NCI-H748 treated with DMSO at 0.1 percent for 48 hours (cell line): Measurements from ENCODE around the gene LMTK3.
A peak's percentile ranks its signal among the peaks of the same experiment; 100 is the strongest.
"Not testable (repeated sequence)": the region's sequence is repeated elsewhere in the genome, so short reads cannot be mapped to it uniquely, and the experiment has no call there.

Source experiments
- DNase-seq: peaks from one replicate; lab custom pipeline; 2025; lab: John Stamatoyannopoulos, UW

The LMTK3 gene

DNA sequence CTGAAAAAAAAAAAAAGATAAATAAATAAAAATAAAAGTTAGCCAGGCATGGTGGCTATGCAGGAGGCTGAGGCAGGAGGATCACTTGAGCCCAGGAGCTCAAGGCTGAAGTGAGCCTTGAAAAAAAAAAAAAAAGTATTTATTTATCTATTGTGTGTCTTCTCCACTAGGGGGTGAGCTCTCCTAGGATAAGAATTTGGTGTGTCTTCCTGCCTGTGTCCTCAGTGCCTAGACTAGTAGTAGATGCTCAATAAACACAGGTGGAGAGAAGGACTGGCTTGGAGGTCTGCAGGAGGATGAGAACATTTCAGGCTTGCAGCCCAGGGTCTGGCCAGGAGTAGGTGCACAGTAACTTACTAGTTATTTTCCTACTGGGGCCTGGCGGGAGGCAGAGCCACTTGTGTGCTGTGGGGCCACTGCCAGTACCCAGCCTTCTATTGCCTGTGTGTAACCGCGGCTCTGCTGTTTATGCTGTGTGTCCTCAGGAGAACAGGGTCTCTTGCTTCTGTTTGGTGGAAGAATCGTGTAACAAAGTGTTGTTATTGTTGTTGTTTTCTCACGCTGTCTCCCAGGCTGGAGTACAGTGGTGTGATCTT lies 5.4 kb downstream of the LMTK3 start:
- DNase-seq = peak; percentile 59

GRCh38 chr19:48502350-48503018 lies 9.2 kb downstream of the LMTK3 start:
- no peak for DNase-seq

GRCh38 chr19:48501494-48502349 lies 9.9 kb downstream of the LMTK3 start:
- DNase-seq = peak; percentile 98

DNA sequence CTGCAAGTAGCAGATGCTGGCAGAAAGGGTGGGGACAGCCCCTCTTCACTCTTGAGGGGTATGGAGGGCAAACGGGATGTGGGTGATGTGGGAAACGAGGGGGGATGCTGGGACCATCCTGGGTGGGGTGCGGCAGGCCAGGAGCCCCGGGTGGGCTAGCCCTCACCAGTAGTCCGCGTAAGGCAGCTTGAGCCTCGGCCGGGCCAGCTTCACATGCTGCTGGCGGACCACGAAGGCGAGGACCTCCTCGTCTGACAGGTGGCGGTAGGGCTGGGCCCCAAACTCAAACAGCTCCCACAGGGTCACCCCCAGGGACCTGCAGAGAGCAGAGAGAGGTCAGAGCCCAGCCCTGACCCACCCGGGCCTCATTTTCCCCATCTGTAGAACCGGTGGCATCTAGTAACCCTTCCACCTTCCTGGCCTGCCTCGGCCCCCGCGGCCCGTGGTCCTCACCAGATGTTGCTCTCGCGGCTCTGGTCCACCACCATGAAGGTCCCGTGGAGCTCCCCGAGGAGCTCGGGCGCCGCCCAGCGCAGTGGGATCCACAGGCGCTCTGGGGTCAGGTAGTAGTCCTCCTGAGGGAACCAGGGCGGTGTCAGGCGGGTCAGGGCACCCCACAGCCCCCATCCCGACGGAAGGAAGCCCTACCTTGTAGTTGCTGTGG lies 10.7 kb downstream of the LMTK3 start:
- DNase-seq = no peak

GRCh38 chr19:48499316-48500090 lies 12.1 kb downstream of the LMTK3 start:
- no peak for DNase-seq

DNA sequence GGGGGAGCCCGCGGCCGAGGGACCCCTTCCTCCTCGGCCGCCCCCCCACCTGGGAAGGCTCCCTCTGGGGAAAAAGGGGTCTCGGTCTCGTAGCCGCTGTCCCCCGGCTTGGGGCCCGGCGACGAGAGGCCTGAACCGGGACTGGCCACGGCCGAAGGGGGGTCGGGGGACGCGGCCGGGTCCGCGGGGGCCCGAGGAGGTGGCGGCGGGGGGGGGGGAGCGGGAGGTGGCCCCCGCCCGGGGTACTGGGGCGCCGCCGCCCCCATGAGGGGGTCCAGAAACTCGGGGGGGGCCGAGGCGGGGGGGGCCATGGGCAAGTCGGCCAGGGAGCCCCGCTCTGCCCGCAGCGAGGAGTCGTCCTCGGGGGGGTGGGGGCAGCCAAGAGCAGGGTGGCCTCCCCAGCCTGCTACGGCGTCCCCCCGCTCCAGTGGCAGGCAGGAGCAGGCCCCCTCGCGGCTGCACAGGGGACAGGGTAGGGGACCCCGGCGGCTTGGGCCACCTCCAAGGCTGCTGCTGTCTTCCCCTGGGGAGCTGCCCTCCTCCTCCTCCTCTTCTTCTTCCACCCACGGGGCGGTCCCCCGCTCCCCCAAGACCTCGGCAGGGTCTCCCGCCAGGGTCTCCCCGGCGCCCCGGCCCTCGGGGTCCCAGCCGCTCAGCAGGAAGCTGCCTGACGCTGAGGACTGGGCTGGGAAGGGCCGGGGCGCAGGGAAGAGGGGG lies 12.9 kb downstream of the LMTK3 start:
- no peak for DNase-seq

DNA sequence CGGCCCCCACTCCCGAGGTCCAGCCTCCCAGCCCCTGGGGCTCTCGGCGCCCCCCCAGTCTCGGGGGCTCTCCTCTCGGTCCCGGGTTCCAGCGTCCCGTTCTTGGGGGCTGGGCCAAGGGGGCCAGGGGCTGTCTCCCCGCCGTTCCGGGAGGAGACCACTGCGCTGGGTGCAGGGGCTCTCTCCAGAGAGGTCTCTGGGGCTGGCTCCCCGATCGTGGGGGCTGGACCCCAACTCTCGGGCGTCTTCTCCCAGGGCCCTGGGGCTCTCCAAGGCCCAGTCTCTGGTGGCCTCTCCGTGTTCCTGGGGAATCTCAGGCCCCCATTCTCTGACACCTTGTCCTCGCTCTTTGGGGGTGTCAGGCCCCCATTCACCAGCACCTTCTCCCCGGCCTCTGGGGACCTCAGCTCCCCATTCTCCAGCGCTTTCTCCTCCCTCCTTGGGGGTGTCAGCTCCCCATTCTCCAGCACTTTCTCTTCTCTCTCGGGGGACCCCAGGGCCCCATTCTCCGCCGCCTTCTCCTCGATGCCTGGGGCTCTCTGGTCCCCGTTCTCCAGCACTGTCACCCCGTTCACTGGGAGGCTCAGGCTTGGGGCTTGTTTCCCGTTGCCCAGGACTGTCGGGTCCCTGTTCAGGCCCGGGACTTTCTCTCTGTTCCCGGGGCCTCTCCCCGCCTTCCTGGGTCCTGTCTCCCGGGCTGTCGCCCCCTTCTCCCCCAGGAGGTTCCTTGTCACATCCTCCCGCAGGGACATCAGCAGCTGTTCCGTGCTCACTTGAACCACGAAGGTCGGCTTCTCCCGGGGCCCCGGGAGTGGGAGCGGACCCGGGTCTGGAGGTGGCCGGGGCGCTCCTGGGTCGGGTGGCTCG lies 13.7 kb downstream of the LMTK3 start:
- DNase-seq = no peak

DNA sequence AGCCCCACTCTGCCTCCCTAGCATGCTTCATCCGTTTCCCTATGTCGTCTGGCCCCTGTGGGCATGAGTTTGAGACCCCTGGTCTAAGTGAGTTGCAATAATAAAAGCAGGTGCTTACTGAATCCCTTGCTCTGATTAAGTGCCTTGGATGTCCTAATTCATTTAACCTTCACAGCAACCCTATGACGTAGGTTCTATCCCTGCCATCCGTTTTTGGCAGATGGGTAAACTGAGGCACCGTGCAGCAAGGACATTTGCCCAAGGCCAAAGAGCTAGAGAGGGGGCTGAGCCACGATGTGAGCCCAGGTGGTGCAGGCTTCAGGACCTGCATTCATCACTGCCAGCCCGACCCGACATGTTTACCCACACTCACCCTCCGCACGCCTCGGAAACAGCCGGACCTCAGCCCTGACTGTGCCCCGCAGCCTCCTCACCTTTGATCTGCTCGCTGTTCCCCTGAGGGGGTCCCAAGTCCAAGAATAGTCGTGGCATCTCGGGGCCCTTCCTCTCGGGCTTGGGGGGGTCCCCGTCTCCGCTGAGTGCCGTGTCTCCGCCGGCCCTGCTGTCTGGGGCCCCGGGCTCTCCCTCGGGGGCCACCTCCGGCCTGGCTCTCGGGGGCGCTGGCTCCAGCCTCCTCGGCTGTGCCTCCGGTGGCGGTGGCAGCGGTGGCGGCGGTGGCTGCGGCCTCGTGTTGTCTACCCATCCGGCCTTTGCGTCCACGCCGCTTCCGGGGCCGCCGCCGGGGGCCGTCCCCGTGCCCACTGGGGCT lies 14.5 kb downstream of the LMTK3 start:
- DNase-seq = no peak

- no peak for DNase-seq
Observed at GRCh38 chr19:48495396-48495795, 16.2 kb downstream of the LMTK3 start.

DNA sequence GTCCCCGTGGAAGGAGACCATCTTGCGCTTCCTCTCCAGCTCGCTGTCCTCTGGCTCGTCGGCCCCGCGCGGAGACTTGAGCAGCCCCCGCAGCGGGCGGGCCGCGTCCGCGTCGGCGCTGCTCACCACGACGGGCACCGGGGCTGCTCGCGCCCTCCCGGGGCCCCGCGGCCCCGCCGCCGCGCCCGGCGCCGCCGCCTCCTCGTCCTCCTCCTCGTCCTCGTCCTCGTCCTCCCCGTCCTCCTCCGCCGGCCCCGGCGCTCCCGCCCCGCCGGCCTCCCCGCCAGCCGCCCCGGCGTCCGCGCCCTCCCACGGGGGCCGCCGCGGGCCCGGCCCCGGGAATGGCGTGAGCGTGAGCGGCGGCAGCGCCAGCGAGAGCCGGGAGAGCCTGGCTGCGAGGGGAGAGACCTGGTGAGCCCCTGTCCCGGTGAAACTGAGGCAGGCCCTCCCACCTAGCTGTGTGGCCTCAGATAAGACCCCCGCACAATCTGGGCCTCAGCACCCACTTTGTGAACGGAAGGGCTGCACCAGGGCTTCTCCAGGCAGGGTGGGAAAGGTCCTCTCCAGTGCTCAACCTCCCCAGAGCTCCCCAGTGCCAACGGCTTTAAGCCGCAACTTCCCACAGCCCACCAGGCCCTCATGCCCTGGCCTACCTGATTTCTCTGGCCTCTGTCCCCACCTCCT lies 17.8 kb downstream of the LMTK3 start:
- no peak for DNase-seq

DNA sequence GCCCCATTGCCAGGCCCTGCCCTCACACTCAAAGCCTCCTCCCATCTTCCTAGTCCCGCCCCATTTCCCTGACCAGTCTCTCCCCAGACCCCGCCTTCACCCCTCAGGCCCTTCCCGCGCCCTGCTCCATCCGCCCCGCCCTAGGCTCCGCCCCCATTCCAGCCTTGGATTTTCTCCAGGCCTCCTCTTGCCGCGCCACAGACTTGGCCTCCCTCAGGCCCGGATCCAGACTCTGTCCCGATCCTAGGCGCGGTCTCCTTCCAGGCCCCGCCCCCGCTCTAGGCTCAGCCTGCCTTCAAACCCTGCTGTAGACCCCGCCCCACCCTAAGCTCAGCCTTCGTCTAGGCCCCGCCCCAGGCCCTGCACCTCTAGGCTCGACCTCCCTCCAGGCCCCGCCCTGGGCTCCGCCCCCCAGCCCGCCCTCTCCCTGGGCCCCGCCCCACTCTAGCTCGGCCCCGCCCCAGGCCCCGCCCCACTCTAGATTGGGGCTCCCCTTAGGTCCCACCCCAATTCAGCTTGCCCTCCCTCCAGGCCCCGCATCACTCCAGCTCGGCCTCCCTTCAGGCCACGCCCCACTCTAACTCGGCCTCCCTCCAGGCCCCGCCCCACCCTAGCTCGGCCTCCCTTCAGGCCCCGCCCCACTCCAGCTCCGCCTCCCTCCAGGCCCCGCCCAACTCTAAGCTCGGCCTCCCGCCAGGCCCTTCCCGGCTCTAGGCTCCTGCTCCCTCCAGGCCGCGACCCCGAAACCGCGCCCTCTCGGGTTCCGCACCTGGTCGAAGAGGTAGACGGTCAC lies 18.5 kb downstream of the LMTK3 start:
- DNase-seq = peak; percentile 99

GRCh38 chr19:48491793-48492123 lies 19.9 kb downstream of the LMTK3 start:
- no peak for DNase-seq

GRCh38 chr19:48490981-48491792 lies 20.4 kb downstream of the LMTK3 start:
- peak; percentile 21 for DNase-seq

DNA sequence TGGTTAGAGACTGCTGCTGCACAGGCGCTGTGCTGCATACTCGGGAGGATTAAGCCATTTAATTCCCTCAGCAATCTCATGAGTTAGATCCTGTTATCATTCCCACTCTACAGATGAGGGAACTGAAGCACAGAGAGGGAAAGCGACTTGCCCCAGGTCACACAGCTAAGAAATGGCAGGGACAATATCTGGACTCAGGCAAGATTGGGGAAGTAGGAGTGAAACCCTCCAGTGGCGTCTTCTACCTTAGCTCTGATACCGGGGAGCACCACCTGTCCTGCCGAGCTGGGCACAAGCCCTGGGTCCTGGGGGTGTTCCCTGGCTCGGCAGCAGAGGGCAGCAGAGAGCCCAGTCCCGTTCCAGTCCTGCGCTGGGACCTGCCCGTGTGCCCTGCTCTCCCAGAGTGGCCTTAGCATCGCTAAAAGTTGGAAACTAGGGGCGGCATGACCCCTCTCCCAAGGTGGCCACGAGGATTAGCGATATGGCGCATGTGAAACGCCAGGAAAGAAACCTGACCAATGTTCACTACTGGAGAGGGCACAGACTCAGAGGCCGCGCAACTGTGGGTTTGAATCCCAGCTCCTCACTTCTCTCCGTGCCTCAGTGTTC lies 21.9 kb downstream of the LMTK3 start:
- DNase-seq = peak; percentile 62

GRCh38 chr19:48488478-48488877 lies 23.2 kb downstream of the LMTK3 start:
- not testable (repeated sequence) for DNase-seq

- DNase-seq = no peak
Observed at GRCh38 chr19:48487948-48488347, 23.7 kb downstream of the LMTK3 start.

DNA sequence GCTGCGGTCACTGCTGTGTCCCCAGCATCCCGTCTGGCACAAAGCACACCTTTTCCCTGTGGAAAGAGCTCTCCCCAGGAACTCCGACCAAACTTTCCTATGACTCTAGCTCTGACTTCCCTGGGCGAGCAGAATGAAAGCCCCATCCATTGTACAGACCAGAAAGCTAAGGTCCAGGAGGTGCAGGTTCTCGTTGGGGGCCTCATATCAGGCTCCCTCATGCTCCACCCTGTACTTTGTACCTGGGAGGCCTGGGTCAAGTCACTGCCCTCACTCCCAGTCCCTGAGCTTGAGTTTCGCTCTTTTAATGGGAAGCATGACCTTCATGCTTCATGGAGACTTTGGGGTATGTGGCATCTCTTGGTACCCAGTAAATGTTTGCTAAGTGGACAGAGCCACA lies 24.1 kb downstream of the LMTK3 start:
- DNase-seq = no peak
